Measurements from ENCODE around the gene IGF2. TPM values are rescaled to one million over a fixed set of nuclear protein-coding genes. Genes with fewer than 3 reads are reported as not detected.

IGF2 gene
- total and polyA plus RNA-seq, 2 donors (not counting 3 experiments of a cell fraction or from before 2014, with no cell fraction given) = 5.7 to 21.0 TPM

DNA sequence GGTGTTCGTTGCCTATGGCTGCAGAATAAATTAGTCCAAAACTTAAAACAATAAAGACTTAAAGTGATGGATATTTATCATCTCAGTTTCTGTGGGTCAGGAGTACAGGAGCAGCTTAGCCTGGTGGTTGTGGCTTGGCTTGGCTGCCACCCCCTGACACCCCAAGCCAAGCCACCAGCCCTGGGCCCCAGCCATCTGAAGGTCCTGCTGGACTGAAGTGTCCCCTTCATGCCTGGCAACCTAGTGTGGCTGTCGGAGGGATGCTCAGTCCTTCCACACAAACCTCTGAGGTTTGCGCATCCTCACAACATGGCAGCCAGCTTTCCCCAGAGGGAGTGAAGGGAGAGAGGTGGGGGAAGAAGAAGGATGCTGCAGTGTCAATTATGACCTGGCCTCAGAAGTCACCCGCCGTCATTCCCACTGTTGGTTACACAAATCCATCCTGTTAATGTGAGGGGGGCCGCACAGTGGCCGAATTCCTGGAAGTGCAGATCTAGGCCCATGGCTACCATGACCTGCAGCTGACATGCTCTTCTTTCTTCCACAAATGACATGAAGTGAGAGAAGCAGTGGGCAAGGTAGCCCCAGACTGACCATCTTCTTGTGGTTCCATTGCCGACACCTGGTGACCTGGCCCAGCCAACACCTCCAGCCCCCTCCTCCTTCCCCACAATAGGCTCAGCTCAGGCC, 31.1 kb downstream of the IGF2 start:
- FAIRE-seq (no peak), DNase-seq (ENCODE audit: low read depth, low spot score) (no peak)
- Histone ChIP-seq H3K79me2 (ENCODE audit: control insufficient read depth, insufficient read depth, low read length) (no peaks in the 10 kb centered on the region), H3K9me3 (replicated peaks; ENCODE audit: control insufficient read depth, insufficient read depth, low read length) (no peaks in the 10 kb centered on the region), H3K9ac (replicated peaks; ENCODE audit: extremely low read depth, insufficient read depth, low read length) (no peak overlapping the region), H3K9me1 (replicated peaks; ENCODE audit: control insufficient read depth, extremely low read depth, insufficient read depth, low read length) (no peaks in the 10 kb centered on the region), H3K36me3 (ENCODE audit: control insufficient read depth in 2 of 2, extremely low read depth in 1 of 2, insufficient read depth in 2 of 2, low read length in 2 of 2) (no peaks in the 10 kb centered on the region), H3K4me1 (ENCODE audit: control insufficient read depth, extremely low read depth, insufficient read depth, low read length) (peaks cover 12% of the 10 kb centered on the region), H3K27ac (ENCODE audit: insufficient read depth, low read depth, low read length) (no peak overlapping the region), H4K20me1 (replicated peaks; ENCODE audit: control insufficient read depth, extremely low read depth, insufficient read depth, low read length) (no peaks in the 10 kb centered on the region), H2AFZ (ENCODE audit: low read depth, low read length) (no peak overlapping the region), H3K4me3 (replicated peaks in 1 of 3; ENCODE audit: insufficient read depth in 1 of 3, low read depth in 1 of 3, low read length in 3 of 3) (no peak overlapping the region), H3K27me3 (ENCODE audit: control insufficient read depth in 2 of 2, insufficient read depth in 2 of 2, low read length in 2 of 2) (no peaks in the 10 kb centered on the region), H3K4me2 (ENCODE audit: insufficient read depth, low read length) (no peak overlapping the region)
- dilution Hi-C loops (cut with MboI; ENCODE audit: extremely low pct_ligation_motif_present, low sequenced_read_pairs) (no loop called here), intact Hi-C loops (cut with micrococcal nuclease) (no loop called here)
- ChIA-PET POLR2A (no interaction called here), CTCF (interaction anchor here (0.9 to 2.0 kb wide), 5 partner anchors 8 to 414 kb away, joined by 3 to 8 read pairs (median 4); no protein-coding TSS in a partner anchor)
- no TSS peak for BruUV-seq (replicated peaks)
- TF ChIP-seq MYC (IDR thresholded peaks at IDR 0.05; ENCODE audit: low read depth, low read length) = no peak
- no peak for TF ChIP-seq JUN (IDR thresholded peaks at IDR 0.05; ENCODE audit: borderline replicate concordance, insufficient read depth, insufficient read length, low read depth)
- no peak for TF ChIP-seq POLR2AphosphoS5 (IDR thresholded peaks at IDR 0.05; ENCODE audit: insufficient read depth, low read depth, low read length)
- no peak for TF ChIP-seq FOS (IDR thresholded peaks at IDR 0.05; ENCODE audit: borderline replicate concordance, insufficient read depth, low read length)
- TF ChIP-seq POLR2A (IDR thresholded peaks at IDR 0.05; ENCODE audit: low read depth, low read length) = no peak
- TF ChIP-seq EZH2 (IDR thresholded peaks at IDR 0.05; ENCODE audit: borderline replicate concordance, low read depth, low read length, severe bottlenecking) = no peak
- TF ChIP-seq, protein P1, sequence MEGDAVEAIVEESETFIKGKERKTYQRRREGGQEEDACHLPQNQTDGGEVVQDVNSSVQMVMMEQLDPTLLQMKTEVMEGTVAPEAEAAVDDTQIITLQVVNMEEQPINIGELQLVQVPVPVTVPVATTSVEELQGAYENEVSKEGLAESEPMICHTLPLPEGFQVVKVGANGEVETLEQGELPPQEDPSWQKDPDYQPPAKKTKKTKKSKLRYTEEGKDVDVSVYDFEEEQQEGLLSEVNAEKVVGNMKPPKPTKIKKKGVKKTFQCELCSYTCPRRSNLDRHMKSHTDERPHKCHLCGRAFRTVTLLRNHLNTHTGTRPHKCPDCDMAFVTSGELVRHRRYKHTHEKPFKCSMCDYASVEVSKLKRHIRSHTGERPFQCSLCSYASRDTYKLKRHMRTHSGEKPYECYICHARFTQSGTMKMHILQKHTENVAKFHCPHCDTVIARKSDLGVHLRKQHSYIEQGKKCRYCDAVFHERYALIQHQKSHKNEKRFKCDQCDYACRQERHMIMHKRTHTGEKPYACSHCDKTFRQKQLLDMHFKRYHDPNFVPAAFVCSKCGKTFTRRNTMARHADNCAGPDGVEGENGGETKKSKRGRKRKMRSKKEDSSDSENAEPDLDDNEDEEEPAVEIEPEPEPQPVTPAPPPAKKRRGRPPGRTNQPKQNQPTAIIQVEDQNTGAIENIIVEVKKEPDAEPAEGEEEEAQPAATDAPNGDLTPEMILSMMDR (IDR thresholded peaks at IDR 0.05; ENCODE audit: extremely low read depth in 1 of 2, insufficient read depth in 1 of 2, low read depth in 1 of 2, low read length in 2 of 2) = no peak
- no peak for TF ChIP-seq GATA2 (IDR thresholded peaks at IDR 0.05; ENCODE audit: insufficient read depth, insufficient read length, low read depth, low read length)
- TF ChIP-seq, protein P2, sequence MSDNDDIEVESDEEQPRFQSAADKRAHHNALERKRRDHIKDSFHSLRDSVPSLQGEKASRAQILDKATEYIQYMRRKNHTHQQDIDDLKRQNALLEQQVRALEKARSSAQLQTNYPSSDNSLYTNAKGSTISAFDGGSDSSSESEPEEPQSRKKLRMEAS (IDR thresholded peaks at IDR 0.05; ENCODE audit: insufficient read depth, insufficient read length) = no peak
